ENCODE results near the gene PCGF2. TPM values are rescaled to one million over a fixed set of nuclear protein-coding genes. Genes with fewer than 3 reads are reported as not detected.

Gene PCGF2
- total RNA-seq, 4 donors from 2014 or later, result 5.3 to 15.2 (median 7.0) TPM

DNA sequence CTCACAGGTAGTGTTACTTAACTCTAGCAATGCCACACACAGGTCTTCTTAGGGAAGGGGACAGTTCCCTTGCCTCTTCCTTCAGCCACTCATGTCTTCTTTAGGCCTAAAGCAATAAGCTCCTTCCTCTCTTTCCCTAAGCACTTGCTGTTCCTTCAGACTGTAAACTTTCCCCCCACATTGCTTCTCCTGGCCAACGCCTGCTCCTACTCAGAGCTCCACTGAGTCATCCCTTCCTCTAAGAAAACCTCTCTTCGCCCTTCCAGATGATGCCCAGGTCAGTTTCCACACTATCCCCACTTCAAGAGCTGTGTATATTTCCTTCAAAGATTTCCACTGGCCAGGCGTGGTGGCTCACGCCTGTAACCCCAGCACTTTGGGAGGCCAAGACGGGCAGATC, 60.9 kb downstream of the PCGF2 start:
- Histone ChIP-seq H3K9me3 (no peaks in the 10 kb centered on the region), H3K4me3 (no peak overlapping the region), H3K27ac (no peak overlapping the region), H3K36me3 (no peaks in the 10 kb centered on the region), H3K4me1 (no peaks in the 10 kb centered on the region), H3K27me3 (no peaks in the 10 kb centered on the region)
- WGBS, result 91% methylated on average over 5 of the region's 5 CpGs
- TF ChIP-seq, protein P1, sequence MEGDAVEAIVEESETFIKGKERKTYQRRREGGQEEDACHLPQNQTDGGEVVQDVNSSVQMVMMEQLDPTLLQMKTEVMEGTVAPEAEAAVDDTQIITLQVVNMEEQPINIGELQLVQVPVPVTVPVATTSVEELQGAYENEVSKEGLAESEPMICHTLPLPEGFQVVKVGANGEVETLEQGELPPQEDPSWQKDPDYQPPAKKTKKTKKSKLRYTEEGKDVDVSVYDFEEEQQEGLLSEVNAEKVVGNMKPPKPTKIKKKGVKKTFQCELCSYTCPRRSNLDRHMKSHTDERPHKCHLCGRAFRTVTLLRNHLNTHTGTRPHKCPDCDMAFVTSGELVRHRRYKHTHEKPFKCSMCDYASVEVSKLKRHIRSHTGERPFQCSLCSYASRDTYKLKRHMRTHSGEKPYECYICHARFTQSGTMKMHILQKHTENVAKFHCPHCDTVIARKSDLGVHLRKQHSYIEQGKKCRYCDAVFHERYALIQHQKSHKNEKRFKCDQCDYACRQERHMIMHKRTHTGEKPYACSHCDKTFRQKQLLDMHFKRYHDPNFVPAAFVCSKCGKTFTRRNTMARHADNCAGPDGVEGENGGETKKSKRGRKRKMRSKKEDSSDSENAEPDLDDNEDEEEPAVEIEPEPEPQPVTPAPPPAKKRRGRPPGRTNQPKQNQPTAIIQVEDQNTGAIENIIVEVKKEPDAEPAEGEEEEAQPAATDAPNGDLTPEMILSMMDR (IDR thresholded peaks at IDR 0.05), result no peak
- TF ChIP-seq POLR2A (IDR thresholded peaks at IDR 0.05) (no peak), POLR2AphosphoS5 (IDR thresholded peaks at IDR 0.05) (no peak), EP300 (IDR thresholded peaks at IDR 0.05) (no peak)
- no peak for DNase-seq (ENCODE audit: low spot score in 2 of 2)

DNA sequence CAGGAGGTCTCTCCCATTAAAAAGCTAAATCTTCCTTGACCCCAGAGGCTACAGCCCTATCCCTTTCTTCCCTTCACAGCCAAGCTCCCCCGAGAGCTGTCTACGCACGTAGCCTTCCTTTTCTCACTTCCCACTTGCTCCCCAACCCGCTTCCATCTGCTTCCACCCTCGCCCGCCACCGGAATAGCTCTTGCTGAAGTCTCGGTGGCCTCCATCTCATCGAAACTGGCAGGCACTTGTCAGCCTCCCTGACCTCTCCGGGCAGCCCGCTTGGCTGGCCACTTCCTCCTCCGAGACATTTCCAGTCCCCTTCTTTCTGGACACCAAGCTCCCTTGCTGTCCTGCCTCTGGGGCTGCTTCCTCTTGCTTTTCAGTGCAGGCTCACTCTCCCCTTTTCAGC, 62.6 kb downstream of the PCGF2 start:
- H3K27ac ChIP-seq, result no peak overlapping the region
- H3K36me3 ChIP-seq, result no peaks in the 10 kb centered on the region
- H3K27me3 ChIP-seq, result no peaks in the 10 kb centered on the region
- no peaks in the 10 kb centered on the region for H3K4me1 ChIP-seq
- no peaks in the 10 kb centered on the region for H3K9me3 ChIP-seq
- no peak overlapping the region for H3K4me3 ChIP-seq
- no peak for TF ChIP-seq POLR2A (IDR thresholded peaks at IDR 0.05)
- TF ChIP-seq EP300 (IDR thresholded peaks at IDR 0.05), result no peak
- no peak for TF ChIP-seq POLR2AphosphoS5 (IDR thresholded peaks at IDR 0.05)
- TF ChIP-seq, protein P1 (IDR thresholded peaks at IDR 0.05), result no peak
- whole genome bisulfite sequencing, result 84% methylated on average over 12 of the region's 12 CpGs
- DNase-seq (ENCODE audit: low spot score in 2 of 2), result no peak

Other genes with a start within 250 kb of the PCGF2 start
- gene SRCIN1, start 142.4 kb downstream of the PCGF2 start, total RNA-seq, result 10 to 100 TPM; 11.0 to 36.5 (median 17.4) TPM
- gene EPOP, start 73.4 kb downstream of the PCGF2 start, total RNA-seq, result 1 to 10 TPM in 3 of 4 donors, under 1 TPM in 1; 0.80 to 6.1 (median 3.2) TPM
- 100 to 1,000 TPM in 1 of 4 donors, 10 to 100 TPM in 3; 62.7 to 136 (median 79.0) TPM for gene MLLT6, start 43.1 kb downstream of the PCGF2 start, total RNA-seq
- 10 to 100 TPM in 2 of 4 donors, 1 to 10 TPM in 2; 6.8 to 12.7 (median 10.1) TPM for gene CISD3, start 18.0 kb downstream of the PCGF2 start, total RNA-seq
- 100 to 1,000 TPM; 106 to 186 (median 162) TPM for gene PSMB3, start 4.4 kb upstream of the PCGF2 start, total RNA-seq
- gene PIP4K2B, start 51.2 kb upstream of the PCGF2 start, total RNA-seq, result 10 to 100 TPM; 31.0 to 46.7 (median 38.6) TPM
- gene CWC25, start 77.0 kb upstream of the PCGF2 start, total RNA-seq, result 10 to 100 TPM; 31.5 to 74.8 (median 34.4) TPM
- 1,000 to 10,000 TPM; 1,382 to 1,902 (median 1,771) TPM for gene RPL23, start 105.4 kb upstream of the PCGF2 start, total RNA-seq
- 100 to 1,000 TPM in 2 of 4 donors, 10 to 100 TPM in 2; 83.1 to 124 (median 99.6) TPM for gene LASP1, start 121.7 kb upstream of the PCGF2 start, total RNA-seq
- not detected for gene FBXO47, start 219.1 kb upstream of the PCGF2 start, total RNA-seq

Measured in suprapubic skin (tissue), 4 donors.